ENCODE data around the gene SSBP3. TPM values are rescaled to one million over a fixed set of nuclear protein-coding genes. Genes with fewer than 3 reads are reported as not detected.

Gene SSBP3
- total RNA-seq, 1 experiment from 2014 or later, result 109 TPM

DNA sequence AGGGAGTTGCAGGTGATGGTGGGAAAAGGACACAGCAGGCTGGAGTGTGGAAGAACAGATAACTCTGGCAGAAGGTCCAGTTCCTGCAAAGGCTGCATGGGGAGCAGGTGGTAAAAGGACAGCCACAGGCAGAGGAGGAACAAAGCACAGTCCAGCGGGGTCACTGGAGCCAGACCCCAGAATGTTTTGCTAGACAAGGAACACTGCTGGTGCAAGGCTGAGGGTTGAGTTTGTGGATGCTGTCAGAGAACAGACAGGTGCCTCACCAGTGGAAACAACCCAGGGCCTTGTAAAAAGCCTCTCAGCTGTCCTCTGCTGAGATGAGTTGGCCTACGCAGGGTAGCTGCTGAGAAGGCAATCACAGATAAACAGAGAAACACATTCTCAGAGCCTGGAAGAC lies 101.7 kb downstream of the SSBP3 start:
- H3K4me3 ChIP-seq (ENCODE audit: insufficient read depth, low read depth, low read length), result no peak overlapping the region
- H3K27me3 ChIP-seq (ENCODE audit: control insufficient read depth, insufficient read depth, low read length), result no peaks in the 10 kb centered on the region
- no peak for DNase-seq
- no peaks in the 10 kb centered on the region for H3K36me3 ChIP-seq (replicated peaks; ENCODE audit: control insufficient read depth, insufficient read depth, low read length)

DNA sequence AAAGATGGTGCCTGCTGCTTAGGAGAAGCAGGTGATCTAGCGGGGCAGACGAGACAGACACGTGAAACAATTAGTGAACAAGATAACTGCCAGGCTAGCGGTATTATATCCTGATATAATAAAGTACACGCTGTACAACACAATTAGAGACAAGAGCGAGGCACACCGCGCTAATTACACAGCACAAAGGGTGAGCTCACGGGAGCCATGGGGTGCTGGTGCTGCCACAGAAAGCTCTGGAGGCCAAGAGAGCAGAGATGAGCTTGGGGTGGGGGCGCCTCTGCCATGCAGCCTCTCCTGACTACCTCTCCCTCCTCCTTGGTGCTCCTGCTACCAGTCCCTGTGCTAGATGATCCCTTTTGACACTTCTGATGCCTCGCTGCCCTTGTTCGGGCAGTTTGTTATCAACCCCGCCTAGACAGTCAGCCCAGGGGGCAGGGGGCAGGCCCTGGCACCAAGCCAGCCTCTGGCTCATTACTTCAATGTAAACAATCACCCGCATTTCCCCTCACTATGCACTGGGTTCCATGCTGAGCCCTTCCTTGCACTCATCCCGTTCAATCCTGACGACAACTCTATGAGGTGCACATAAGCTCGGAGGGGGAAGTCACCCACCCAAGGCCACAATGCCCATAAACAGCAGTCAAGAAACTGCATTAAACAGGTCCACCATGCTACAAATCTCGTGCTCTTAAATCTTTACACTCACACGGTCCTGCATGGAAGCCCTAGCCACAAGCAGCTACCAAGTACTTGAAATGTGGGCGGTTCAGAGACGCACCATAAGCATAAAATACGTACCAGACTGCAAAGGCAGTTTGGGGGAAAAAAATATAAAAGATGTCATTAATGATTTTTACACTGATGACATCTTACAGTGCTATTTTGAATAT lies 103.0 kb downstream of the SSBP3 start:
- Histone ChIP-seq H3K36me3 (replicated peaks; ENCODE audit: control insufficient read depth, insufficient read depth, low read length) (no peaks in the 10 kb centered on the region), H3K27me3 (ENCODE audit: control insufficient read depth, insufficient read depth, low read length) (no peaks in the 10 kb centered on the region), H3K4me3 (ENCODE audit: insufficient read depth, low read depth, low read length) (no peak overlapping the region)
- no peak for DNase-seq

- DNase-seq, result no peak
- Histone ChIP-seq H3K4me3 (ENCODE audit: insufficient read depth, low read depth, low read length) (no peak overlapping the region), H3K27me3 (ENCODE audit: control insufficient read depth, insufficient read depth, low read length) (no peaks in the 10 kb centered on the region), H3K36me3 (replicated peaks; ENCODE audit: control insufficient read depth, insufficient read depth, low read length) (no peaks in the 10 kb centered on the region)
Observed at GRCh38 chr1:54302549-54302948, 103.6 kb downstream of the SSBP3 start.

- no peaks in the 10 kb centered on the region for H3K27me3 ChIP-seq (ENCODE audit: control insufficient read depth, insufficient read depth, low read length)
- DNase-seq, result no peak
- no peaks in the 10 kb centered on the region for H3K36me3 ChIP-seq (replicated peaks; ENCODE audit: control insufficient read depth, insufficient read depth, low read length)
- H3K4me3 ChIP-seq (ENCODE audit: insufficient read depth, low read depth, low read length), result no peak overlapping the region
Observed at GRCh38 chr1:54301497-54301896, 104.7 kb downstream of the SSBP3 start.

DNA sequence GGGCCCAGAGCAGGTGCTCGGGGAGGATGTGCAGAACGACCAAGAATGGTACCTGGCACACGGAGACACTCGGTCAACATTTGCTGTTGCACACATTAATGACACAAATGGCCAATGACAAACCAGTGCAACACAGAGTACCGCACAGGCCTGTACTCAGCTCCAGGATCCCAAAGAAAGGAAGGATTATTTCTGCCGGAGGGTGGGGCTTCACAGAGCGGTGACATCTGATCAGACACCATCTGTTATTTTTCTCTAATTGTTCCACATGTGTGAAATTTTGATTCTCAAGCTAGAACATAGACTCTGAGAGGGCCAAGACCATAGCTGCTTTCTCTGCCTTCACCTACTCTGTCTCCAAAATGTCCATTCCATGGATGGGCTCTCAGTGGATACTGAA lies 105.8 kb downstream of the SSBP3 start:
- H3K27me3 ChIP-seq (ENCODE audit: control insufficient read depth, insufficient read depth, low read length), result no peaks in the 10 kb centered on the region
- DNase-seq, result no peak
- no peaks in the 10 kb centered on the region for H3K36me3 ChIP-seq (replicated peaks; ENCODE audit: control insufficient read depth, insufficient read depth, low read length)
- no peak overlapping the region for H3K4me3 ChIP-seq (ENCODE audit: insufficient read depth, low read depth, low read length)

DNA sequence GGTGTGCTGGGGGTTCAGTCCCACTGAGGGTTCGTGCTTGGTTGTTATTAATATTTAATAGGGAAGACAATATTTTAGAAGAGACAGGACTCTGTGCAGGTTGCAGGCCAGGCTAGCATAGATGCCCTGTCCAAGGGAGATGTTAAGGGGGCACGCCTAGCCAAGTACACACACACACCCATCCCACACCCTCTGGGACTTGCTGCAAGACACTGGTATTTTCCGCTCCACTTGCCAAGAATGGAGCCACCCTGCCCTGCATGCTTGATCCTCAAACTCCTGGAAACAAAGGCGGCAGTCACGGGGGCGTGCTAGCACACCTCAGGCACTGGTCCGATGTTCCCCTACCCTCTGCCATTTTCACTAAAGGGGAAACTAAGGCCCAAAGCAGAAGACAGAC lies 107.2 kb downstream of the SSBP3 start:
- H3K4me3 ChIP-seq (ENCODE audit: insufficient read depth, low read depth, low read length), result no peak overlapping the region
- no peaks in the 10 kb centered on the region for H3K36me3 ChIP-seq (replicated peaks; ENCODE audit: control insufficient read depth, insufficient read depth, low read length)
- H3K27me3 ChIP-seq (ENCODE audit: control insufficient read depth, insufficient read depth, low read length), result no peaks in the 10 kb centered on the region
- no peak for DNase-seq

DNA sequence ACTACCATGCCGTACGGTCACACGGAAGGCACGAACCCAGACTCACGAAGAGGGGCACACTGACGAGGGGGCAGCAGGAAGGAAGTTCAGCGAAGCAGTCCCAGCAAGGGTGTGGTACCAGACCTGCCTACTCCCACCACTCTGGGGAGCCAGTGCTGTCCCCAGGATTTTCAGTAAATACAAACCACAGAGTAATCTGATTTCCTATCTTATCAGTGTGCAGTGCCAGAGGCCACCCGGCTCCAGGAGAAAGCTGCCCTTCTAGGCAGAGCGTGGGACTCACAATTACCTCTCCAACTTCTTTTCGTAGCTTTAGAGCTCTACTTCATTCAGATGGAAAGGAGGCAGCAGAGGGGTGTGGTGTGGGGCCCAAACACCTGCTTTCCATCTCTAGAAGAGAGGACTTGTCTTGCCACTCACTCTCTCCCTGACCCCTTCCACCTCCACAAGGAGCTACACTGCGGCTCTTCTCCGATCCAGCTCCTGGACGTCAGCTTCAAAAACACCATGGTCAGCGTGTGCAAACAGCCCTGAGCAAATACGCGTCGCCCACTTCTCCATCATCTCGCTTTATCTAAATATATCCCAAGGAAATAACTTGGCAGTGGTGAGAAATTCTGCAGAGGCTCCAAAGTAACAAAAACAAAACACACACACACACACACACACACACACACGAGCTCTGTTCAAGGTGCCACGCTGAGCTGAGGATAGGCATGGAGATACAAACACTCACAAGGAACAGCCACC lies 107.7 kb downstream of the SSBP3 start:
- peak; percentile 67 for DNase-seq
- Histone ChIP-seq H3K27me3 (ENCODE audit: control insufficient read depth, insufficient read depth, low read length) (no peaks in the 10 kb centered on the region), H3K36me3 (replicated peaks; ENCODE audit: control insufficient read depth, insufficient read depth, low read length) (no peaks in the 10 kb centered on the region), H3K4me3 (ENCODE audit: insufficient read depth, low read depth, low read length) (no peak overlapping the region)

DNA sequence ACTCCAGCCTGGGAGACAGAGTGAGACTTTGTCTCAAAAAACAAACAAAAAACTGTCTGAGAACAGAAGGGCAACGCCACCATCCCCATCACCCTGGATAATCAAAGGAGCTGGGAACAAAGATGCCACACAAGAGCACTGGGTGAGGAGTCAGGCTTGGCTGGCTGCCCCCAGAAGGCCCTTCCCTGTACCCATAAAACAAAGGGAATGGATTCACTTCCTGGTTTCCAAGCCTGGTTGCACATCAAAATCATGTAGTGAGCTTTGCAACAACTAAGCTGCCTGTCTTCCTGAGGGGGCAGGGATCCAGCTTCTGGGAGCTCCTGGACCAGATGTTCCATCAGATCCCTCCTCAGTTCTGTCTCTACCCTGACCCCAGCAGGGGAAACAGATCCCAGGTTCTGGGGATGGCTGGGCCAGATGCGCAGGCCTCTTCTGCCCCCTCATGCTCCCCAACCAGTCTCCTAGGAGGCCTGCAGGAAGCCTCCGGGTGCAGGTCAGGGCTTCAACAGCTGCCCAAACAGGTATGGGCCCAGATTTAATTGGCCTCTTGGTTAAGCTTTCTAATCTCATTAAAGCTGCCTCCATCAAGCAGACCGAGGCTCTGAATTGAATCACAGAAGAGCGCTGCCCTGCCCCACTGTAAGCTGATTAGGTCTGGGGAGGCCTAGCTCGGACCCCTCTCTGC lies 108.5 kb downstream of the SSBP3 start:
- Histone ChIP-seq H3K36me3 (replicated peaks; ENCODE audit: control insufficient read depth, insufficient read depth, low read length) (no peaks in the 10 kb centered on the region), H3K4me3 (ENCODE audit: insufficient read depth, low read depth, low read length) (no peak overlapping the region), H3K27me3 (ENCODE audit: control insufficient read depth, insufficient read depth, low read length) (no peaks in the 10 kb centered on the region)
- no peak for DNase-seq

DNA sequence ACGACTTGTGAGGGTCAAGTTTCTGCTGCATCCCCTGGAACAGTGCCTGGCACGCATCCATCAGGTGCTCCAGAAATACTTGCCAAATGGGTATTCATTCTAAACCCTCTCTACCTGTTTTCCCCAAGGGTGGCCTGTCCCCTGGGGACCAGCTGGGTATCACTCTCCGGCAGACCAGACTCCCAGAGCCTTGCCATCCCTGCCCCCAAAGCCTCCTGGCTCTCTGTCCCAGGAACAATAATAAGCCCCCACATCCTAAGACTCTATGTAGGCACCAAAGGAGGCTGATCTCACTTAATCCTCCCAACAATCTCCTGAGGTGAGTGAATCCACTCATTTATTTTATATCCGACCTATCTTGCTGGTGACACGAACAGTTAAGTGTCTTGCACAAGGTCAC lies 109.5 kb downstream of the SSBP3 start:
- DNase-seq, result no peak
- no peaks in the 10 kb centered on the region for H3K27me3 ChIP-seq (ENCODE audit: control insufficient read depth, insufficient read depth, low read length)
- H3K4me3 ChIP-seq (ENCODE audit: insufficient read depth, low read depth, low read length), result no peak overlapping the region

DNA sequence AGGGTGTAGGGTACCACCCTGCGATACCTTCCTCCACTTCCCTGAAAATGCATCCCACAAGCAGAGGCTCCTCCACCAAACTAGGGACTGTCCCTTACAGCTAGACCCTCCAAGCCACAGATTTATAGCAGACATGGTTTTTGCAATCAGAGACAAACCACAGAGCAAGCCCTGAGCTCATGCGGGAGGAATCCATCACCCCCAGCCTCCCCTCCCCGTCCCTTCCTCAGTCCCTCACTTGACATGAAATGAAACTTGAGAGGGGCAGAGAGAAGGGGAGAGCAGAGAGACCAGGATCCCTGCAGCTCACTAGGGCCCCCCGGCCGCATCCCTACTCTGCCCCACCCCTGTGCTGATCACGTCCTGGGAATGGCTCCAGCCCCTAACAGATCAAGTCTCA lies 111.3 kb downstream of the SSBP3 start:
- Histone ChIP-seq H3K36me3 (replicated peaks; ENCODE audit: control insufficient read depth, insufficient read depth, low read length) (no peaks in the 10 kb centered on the region), H3K4me3 (ENCODE audit: insufficient read depth, low read depth, low read length) (no peak overlapping the region), H3K27me3 (ENCODE audit: control insufficient read depth, insufficient read depth, low read length) (no peaks in the 10 kb centered on the region)
- DNase-seq, result no peak

More for the DNA sequence above, 109.5 kb downstream of the SSBP3 start:
- H3K36me3 ChIP-seq (replicated peaks; ENCODE audit: control insufficient read depth, insufficient read depth, low read length), result no peaks in the 10 kb centered on the region

- H3K4me3 ChIP-seq (ENCODE audit: insufficient read depth, low read depth, low read length), result no peak overlapping the region
- no peak for DNase-seq
- no peaks in the 10 kb centered on the region for H3K27me3 ChIP-seq (ENCODE audit: control insufficient read depth, insufficient read depth, low read length)
- no peaks in the 10 kb centered on the region for H3K36me3 ChIP-seq (replicated peaks; ENCODE audit: control insufficient read depth, insufficient read depth, low read length)
Observed at GRCh38 chr1:54292002-54292911, 113.9 kb downstream of the SSBP3 start.

DNA sequence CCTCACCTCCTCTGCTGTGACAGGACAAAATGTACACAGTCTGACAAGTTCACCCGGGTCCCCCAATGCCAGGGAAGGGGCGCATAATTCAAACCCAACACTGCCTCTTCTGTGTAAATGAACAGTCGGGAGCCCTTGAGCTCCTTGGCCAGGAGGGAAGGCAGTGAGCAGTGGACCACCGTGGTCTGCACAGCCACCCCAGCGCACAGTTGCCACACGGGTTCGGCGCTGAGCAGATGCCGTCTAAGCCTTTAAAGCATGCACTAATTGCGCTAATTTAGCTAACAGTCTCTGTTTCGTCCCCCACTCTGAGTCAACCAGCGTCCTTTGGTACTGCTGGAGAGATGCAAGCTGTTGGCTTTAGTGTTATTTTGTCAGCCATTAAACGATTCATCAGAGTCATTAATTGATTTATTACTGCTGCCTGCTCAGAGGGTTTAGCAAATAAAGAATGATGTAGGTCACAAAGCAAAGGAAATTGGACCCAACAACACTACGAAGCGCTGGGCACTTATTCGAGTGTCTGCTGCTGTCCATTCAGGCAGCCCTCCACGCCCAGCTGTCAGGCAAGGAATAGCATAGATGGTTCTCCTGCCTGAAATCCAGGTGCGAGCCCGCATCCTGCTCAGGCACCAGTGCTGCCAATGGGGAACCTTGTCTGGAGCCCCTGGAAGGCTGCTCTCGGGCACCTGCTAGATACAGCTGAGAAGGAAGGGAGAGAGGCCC lies 114.8 kb downstream of the SSBP3 start:
- no peaks in the 10 kb centered on the region for H3K36me3 ChIP-seq (replicated peaks; ENCODE audit: control insufficient read depth, insufficient read depth, low read length)
- no peak overlapping the region for H3K4me3 ChIP-seq (ENCODE audit: insufficient read depth, low read depth, low read length)
- DNase-seq, result no peak
- no peaks in the 10 kb centered on the region for H3K27me3 ChIP-seq (ENCODE audit: control insufficient read depth, insufficient read depth, low read length)

- no peak for DNase-seq
- no peaks in the 10 kb centered on the region for H3K36me3 ChIP-seq (replicated peaks; ENCODE audit: control insufficient read depth, insufficient read depth, low read length)
- H3K27me3 ChIP-seq (ENCODE audit: control insufficient read depth, insufficient read depth, low read length), result no peaks in the 10 kb centered on the region
- H3K4me3 ChIP-seq (ENCODE audit: insufficient read depth, low read depth, low read length), result no peak overlapping the region
Observed at GRCh38 chr1:54290506-54291184, 115.5 kb downstream of the SSBP3 start.
